ENCODE data around the gene ZNF445.
A peak's percentile ranks its signal among the peaks of the same experiment; 100 is the strongest.
"Not testable (repeated sequence)": the region's sequence is repeated elsewhere in the genome, so short reads cannot be mapped to it uniquely, and the experiment has no call there.

The ZNF445 gene

DNA sequence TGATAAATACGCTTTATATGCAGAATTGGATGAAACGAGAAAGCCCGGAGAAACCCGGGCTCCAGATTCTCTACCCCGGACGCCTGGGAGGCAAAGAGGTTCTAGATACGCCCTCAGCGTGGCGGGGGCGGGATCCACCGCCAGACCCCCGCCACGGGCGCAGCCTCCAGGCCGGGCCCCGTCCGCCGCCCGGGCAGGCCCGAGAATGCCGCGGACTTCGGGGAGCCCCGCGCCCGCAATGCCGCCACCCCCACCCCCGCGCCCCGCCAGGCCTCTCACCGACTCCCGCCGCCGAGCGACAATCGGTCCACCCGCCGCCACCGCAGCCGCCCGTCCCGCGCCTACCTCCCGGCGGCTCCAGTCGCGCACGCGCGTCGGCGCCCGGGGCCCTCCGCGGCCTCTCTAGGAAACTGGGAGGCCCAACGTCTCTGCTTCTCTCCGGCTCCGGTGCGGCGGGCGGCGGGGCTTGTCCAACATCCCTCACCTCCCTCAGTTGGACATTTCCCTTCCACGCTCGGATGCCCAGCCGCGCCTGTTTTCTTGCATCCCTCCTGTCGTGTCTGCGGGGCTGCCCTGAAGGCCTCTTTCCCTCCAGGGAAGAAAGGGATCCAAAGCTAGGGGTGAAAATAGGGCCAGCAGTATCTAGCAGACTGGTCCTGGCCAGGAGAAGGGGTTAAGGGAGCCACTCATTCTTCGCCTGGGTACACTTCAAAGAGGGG lies at the start of gene ZNF445:
Gene ZNF445 (minus strand): TSS at position 359 of the 719 bp plus-strand sequence. CDS start 22,121 bp downstream, outside the sequence.
- peak; percentile 84 for DNase-seq

DNA sequence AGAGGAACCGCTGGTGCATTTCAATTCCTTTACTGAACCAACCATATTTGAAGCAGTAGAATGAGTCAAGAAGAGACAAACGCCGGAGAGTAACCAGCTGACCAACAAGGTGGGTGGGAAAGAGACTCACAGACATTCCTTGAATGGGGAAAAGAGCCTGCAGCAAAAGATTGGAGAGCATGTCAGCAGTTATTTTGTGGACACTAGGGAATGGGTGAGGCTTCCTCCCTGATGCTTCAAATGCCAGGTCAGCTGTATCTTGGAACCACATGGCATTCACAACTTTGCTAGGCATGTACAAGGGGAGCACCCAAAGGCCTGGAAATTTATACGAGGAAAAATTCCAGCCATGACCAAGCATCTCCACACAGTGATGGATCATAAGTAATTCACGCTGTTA lies 47.6 kb upstream of the ZNF445 start:
- DNase-seq, result no peak

DNA sequence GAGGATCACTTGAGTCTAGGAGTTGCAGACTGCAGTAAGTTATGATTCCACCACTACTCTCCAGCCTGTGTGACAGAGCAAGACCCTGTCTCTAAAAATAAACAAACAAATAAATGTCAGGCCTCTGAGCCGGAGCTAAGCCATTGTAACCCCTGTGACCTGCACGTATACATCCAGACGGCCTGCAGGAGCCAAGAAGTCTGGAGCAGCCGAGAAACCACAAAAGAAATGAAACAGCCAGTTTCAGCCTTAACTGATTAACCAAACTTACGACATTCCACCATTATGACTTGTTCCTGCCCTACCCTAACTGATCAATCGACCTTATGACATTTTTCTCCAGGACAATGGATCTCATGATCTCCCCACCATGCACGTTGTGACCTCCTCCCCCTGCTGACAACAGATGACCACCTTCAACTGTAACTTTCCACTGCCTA lies 45.0 kb upstream of the ZNF445 start:
- DNase-seq, result no peak

DNA sequence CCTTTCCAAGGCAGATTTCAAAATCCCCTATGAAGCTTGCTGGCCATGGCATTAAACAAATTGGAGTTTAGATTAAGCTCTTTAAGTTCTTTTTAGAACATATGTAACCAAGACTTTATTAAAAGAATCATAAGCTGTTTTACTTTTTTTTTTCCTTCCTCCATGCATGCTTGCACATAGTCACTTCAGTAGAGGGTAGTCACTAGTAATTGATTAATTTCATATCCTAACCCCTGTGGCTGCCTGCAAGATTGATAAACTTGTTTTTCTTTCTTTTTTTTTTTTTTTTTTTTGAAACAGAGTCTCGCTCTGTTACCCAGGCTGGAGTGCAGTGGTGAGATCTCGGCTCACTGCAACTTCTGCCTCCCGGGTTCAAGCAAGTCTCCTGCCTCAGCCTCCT lies 44.3 kb upstream of the ZNF445 start:
- DNase-seq, result no peak

DNA sequence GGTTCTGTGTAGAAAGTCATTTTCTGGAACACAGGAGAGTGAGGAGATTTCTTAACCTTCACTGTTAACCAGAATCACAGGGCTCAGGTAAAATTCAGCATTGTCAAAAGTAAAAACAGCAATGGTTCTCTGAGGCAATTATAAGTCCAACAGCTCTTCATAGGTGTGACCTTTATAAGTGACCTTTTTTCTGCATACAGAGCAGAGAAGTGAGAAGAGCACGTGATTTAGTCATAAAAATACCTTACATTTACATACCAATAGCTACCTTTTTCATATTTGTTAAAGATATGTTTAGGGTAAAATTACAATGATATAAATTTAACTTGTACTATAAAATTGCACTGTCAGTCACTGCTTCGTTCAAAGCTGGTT lies 41.3 kb upstream of the ZNF445 start:
- DNase-seq, result no peak

DNA sequence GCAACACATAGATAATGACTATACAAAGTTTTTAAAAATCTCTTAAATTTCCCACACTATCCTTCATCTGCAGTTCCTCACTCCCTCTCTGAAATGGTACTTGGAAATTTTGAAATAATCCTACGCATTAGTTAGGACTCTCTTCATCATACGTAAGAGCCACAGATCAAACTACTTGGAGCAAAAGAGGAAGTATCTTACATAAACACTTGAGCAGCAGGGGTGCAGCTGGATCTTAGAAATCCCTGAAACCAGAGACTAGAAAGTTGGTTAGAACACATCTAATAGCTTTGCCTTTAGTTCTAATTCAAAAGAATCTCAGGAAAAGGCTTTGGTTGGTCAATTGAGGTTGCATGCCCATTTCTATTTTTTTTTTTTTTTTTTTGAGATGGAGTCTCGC lies 38.8 kb upstream of the ZNF445 start:
- no peak for DNase-seq

DNA sequence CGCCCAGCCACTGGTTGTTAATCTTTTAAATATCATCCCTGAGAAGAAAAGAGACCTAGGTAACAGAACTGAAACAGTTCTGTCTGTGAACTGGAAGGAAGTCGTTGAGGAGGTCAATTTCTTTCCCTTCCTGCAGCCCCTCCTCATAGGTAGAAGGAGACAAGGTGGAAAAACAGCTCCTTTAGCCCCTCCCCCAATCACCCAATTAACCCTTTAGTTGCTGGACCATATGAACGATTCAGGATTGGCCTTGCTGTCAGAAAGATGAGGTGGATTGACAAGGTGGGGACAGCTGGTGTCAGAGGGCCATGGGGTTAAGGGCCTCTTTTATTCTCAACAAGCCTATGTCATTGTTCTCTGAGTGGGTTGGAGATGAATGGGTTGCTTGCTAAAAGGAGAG lies 36.0 kb upstream of the ZNF445 start:
- DNase-seq, result no peak

DNA sequence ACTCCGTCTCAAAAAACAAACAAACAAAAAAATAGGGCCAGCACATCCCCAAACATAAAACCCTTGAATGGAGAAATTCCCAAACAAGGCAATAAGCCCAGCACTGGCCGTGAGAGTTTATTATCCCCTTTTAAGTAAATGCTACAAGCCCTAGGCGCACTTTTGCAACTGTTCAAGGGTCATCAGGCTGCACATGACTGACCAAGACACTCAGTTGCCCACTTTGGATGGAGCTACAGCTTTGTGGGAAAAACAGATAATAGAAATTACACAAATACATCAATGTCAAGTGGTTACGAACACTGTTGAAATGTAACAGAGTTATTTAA lies 33.7 kb upstream of the ZNF445 start:
- DNase-seq, result no peak

DNA sequence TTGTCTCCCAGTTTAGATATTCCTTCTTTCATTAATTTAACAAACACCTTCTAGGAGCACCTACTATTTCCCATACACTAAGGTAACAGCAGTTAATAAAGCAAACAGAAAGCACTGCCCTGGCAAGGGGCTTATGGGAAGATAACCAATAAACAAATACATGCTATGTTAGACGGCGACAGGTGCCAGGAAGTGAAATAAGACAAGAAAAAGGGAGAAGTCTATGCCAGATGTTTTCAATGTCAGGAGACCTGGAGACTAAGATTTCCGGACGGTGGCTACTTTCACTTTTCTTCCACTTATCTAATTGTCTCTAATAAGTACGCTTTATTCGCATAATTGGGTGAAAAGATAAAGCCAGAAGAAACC lies 32.5 kb upstream of the ZNF445 start:
- DNase-seq, result peak; percentile 15

DNA sequence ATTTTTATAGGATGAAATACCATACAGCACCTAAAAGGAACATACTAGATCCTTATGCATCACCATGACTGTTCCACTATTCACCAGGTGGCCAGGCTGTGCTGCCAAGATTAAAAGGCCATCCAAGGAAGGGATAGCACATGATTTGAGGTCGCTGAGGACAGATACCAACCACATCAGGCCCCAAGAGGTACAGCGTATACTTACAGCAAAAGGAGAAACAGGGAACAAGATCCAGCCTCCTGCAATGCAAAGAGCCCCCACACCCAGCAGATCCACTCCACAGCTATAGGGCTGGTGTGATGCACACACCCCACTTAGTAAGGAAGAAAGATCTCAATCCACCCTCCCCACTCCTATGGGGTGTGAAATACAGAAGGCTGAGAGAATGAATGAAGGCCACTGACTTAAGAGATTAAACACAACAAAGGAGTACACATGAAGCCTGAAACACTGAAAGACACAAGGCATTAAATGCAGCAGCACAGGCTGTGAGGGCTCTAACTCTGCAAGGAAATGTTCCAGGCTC lies 32.0 kb upstream of the ZNF445 start:
- DNase-seq, result peak; percentile 2

DNA sequence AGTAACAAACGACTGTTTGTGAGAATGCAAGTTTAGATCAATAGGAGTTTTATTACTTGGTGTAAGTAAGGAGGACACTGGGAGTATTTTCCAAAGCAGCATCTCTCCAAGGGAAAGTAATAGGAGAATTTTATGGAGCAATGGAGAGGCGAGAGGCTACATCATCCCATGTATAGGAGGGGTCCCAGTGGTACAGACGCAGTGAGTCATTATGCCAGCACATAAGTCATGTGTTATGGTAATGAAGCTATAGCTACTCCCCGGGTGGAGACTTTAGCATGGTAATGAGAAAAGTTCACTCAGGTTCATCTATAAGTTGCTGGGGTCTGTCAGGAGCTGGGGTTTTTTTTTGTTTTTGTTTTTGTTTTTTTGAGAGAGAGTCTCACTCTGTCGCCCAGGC lies 29.5 kb upstream of the ZNF445 start:
- no peak for DNase-seq

DNA sequence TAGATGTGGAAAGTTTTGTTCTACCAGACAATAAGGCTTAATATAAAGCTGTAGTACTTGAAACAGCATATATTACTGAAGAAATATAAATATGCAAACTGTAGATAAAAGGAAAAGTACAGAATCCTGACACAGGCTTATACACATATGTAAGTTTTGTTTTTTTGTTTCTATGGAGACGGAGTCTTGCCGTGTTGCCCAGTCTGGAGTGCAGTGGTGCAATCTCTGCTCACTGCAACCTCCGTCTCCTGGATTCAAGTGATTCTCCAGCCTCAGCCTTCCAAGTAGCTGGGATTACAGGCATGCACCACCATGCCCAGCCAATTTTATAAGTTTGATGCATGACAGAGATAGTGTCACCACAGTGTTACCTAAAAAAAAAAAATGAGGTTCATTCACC lies 29.1 kb upstream of the ZNF445 start:
- DNase-seq, result no peak

DNA sequence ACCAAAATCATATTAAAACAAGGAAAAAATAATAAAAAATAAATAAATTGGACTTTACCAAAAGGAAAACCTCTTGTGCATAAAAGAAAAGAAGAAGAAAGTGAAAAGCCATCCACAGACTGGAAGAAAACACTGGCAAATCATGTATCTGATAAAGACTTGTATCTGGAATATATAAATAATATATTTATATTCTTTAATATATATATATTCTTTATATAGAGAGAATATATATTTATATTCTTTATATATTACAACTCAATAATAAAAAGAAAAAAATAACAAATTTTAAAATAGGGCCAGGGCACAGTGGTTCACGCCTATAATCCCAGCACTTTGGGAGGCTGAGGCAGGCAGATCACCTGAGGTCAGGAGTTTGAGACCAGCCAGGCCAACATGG lies 27.1 kb upstream of the ZNF445 start:
- no peak for DNase-seq

DNA sequence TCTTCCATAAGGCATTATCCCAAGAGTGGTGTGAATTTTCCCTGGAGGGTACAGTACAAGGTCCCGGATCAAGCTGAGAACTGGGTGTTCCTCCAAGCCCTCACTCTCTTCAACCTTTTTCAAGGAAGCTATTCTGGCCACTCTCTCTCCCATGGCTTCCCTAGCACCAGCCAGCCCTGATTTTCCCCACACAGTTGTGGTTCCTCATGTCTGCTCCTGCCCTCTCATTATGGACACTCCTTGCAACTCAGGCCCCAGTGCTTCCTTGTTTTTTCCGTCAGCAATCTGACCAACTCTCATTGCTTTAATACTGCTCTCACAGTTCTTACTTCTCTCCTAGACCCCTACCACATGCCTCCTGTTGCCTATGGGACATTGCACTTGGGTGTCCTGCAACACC lies 25.7 kb upstream of the ZNF445 start:
- DNase-seq, result not testable (repeated sequence)

DNA sequence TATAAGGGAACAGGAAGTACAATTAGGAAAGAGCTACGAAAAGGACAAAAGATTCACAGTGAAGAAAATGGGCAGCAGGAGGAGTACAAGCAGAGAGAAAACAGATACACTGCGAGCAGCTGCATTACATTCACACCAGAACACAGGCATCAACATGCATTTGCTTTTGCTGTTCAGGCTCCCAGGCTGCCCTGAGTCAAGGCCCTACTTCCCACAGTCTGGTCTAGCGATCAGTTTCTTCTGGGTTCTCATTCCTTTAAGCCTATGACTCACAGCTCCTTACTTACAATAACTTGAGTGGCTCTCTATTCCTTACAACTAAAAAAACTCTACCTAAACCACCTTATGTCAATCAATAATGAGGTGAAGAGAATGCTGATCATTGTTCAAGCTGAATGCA lies 24.5 kb upstream of the ZNF445 start:
- no peak for DNase-seq

DNA sequence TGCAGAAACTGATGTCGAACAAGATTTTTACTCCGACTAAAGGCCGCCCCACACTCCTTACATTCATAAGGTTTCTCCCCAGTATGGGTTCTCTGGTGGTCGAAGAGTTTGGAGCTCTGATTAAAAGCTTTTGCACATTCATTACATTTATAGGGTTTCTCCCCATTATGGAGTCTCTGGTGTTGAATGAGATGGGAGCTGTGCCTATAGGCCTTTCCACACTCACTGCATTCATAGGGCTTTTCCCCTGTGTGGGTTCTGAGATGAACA lies 22.4 kb upstream of the ZNF445 start:
- DNase-seq, result not testable (repeated sequence)

DNA sequence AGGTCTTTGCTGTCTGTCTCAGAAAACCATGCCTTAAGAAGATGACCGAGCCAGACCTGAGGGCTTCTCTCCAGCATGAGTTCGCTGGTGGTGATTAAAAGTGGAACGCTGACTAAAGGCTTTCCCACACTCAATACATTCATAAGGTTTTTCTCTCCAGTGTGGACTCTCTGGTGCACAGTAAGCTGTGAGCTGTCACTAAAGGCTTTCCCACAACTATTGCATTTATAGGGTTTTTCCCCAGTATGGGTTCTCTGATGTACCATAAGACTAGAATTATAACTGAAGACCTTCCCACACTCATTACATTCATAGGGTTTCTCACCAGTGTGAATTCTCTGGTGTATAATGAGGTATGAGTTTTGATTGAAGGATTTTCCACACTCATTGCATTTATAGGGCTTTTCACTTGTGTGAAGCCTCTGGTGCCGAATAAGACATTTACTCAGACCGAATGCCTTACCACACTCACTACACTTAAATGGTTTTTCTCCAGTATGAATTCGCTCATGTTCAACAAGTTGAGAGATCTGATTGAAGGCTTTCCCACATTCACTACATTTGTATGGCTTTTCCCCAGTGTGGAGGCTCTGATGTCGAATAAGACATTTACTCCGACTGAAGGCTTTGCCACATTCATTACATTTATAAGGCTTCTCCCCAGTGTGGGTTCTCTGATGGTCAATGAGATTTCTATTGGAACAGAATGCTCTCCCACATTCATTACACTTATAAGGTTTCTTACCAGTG lies 21.9 kb upstream of the ZNF445 start:
- no peak for DNase-seq

DNA sequence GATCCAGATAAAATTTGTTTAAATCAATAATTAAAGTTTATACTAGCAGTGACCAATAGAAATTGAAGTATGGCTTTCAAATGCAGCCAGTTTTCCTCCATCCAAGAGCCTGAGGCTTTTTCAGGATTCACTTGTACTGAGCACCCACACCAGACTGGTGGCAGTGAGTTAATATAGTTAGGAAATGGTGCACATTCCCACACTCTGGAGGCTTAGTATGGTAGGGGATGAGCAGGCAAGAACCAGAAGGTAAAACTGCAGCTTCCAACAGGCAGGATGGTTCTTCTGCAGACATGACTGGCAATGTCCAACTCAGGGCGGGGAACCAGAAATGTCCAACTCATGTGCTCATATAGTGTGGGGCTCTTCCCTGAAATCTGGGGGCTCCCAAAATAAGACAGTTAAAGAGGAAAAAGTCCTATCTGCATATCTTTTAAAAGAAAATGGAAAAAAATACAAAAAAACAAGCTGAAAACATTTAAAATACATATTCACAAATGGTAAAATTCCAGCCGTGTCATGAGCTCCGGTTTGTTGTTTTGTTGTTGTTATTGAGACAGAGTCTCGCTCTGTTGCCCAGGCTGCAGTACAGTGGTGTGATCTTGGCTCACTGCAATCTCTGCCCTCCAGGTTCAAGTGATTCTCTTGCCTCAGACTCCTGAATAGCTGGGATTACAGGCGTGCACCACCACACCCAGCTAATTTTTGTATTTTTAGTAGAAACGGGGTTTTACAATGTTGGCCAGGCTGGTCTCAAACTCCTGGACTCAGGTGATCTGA lies 18.4 kb upstream of the ZNF445 start:
- no peak for DNase-seq

DNA sequence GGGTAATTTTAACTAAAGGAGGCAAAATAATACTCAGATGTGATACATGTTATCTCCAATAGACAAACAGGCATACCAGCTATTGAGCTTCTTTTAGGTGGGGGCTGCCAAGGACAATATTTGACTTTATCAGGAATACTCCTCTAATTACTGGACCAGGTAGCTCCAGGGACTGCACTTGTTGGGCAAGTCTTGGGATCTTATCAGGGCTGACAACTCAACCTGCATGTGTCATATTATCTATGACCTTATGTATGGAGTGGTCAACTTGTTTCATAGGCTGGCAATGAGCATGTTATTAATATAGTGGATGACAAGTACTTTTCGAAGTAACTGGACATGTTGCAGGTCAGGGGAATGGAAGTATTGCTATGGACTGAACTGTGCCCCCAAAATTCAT lies 15.0 kb upstream of the ZNF445 start:
- DNase-seq, result no peak

DNA sequence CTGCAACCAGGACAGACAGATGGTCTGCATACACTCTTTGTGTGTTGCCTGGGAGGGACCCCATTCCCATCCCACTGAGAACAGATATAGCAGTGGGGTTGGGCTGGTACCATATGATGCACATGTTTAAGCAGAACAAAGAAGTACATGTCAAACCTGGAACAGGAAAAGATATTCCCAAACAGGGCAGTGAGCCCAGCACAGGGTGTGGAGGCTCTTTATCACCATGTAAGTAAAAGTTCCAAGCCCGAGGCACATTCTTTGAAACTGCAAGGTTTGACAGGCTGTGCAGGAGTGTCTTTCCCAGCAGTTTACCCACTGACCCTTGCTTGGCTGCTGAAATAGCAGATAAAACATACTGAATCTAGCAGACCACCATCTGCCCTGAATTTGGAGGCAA lies 5.3 kb upstream of the ZNF445 start:
- no peak for DNase-seq

DNA sequence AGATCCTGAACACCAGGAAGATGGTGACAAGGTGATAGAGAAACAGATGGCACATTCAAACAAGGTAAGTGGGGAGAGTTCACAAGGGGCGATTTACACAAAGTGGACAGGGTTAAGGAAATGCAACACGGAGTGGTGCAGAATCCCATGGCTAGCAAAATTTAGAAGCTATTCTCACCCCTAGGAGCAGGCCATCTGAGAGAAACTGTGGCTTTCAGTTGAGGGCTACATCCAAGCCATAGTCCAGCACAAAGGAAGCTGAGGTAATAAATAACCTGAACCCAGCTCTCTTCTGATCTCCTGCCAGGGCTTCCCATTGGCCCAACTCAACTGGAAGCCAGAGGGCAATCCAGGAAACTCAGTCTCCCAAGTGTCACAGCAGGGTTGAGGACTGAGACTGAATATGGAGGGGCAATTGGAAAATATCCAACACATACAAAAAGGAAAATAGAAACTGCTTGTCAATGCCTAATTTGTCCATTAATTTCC lies 1.2 kb upstream of the ZNF445 start:
- DNase-seq, result no peak

DNA sequence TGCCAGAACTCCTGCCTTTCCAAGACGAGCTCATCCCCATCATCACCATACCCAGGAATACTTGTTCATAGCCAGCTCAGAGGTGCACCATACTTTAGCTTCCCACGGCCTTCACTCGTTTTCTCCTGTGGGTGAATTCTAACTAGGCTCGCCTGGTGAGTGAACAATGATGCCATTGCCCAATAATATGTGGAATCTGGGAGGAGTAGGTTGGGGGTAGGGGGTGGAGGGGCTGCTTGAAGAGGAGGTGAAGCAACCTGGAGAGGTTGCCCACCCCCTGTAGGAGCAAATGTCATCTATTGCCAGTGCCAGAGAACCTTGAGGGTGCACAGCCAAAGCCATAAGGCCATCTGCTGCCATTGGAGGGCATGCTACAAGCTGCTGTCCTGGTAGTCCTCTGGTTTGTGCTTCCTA lies 592 bp upstream of the ZNF445 start:
- no peak for DNase-seq

DNA sequence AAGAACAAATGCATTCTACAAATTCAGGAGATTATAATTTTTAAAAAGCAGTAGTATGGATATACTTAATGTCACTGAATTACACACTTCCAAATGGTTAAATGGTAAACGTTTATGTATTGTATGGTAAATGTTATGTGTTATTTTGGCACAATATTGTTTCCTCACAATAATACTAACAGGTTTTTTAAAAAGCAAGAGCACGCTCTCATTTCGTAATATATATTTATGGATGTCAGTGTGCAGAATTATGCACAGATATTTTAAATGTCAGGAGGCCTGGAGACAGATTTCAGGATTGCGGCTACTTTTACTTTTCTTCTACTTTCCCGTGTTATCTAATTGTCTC lies 533 bp downstream of the ZNF445 start:
- no peak for DNase-seq

DNA sequence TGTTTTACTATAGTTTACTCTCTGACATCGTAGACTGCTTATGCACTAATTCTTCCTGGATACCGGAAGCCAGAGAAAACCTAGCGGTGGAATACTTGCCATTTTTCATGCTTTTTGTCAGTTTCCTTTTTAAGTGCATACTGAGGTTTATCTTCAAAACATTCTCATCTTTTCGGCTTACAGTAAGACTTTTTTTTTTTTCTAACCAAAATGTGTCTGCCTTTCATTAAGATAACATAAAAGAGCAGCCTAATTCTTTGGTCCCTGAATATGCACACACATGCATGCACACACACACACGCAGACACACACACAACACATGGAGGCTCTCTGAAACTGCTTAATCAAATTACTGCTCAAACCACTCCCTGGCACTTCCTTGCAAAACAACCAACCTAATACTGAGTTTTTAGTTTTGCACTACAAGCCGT lies 1.3 kb downstream of the ZNF445 start:
- DNase-seq, result peak; percentile 31

Measured in activated CD4-positive, alpha-beta T cell treated with anti-CD3 and anti-CD28 coated beads, Interleukin-10, Interleukin-2, amounts not matched to agents 100 ng/mL and 50 ng/mL, durations not matched to agents 16 hours and 8 hours (primary cell).